CD14-positive monocyte (primary cell): Measurements from ENCODE around the gene GAREM1. TPM values are rescaled to one million over a fixed set of nuclear protein-coding genes. Genes with fewer than 3 reads are reported as not detected.

Experiments used
- DNase-seq, 3 donors: peaks; one replicate each; pipeline ENCODE4 v3.0.0-alpha.2; 2011 to 2022
- H2AFZ ChIP-seq: 2 replicates; pipeline ENCODE4 v1.6.0; 2012; ENCODE audit warnings: mild to moderate bottlenecking, low read depth, low read length, inconsistent platforms; ENCODE audit not compliant: insufficient read depth, poor library complexity, severe bottlenecking
- H3K27ac ChIP-seq, 2 donors: 1 replicate in 1 of 2; 2 replicates in 1 of 2; pipeline ENCODE4 v1.5.1; 2012 to 2013; ENCODE audit warnings: low read length in 2 of 2, control low read depth in 1 of 2, inconsistent platforms in 1 of 2, low read depth in 1 of 2, mild to moderate bottlenecking in 1 of 2
- H3K27me3 ChIP-seq, 2 donors: one replicate each; pipeline versions ENCODE4 v1.6.0 to v1.6.1; 2011 to 2013; ENCODE audit warnings: low read length in 2 of 2; ENCODE audit not compliant: control insufficient read depth in 2 of 2, insufficient read depth in 2 of 2
- H3K36me3 ChIP-seq, 2 donors: replicated peaks in 1 of 2; 1 replicate in 1 of 2; 2 replicates in 1 of 2; pipeline versions ENCODE4 v1.5.1 to v1.6.1; 2012 to 2013; ENCODE audit warnings: low read length in 2 of 2, control low read depth in 1 of 2, inconsistent platforms in 1 of 2, mild to moderate bottlenecking in 1 of 2; ENCODE audit not compliant: insufficient read depth in 2 of 2, control insufficient read depth in 1 of 2
- H3K4me1 ChIP-seq, 2 donors: 1 replicate in 1 of 2; 2 replicates in 1 of 2; pipeline versions ENCODE4 v1.5.1 to v1.6.1; 2012 to 2013; ENCODE audit warnings: low read length in 2 of 2, control low read depth in 1 of 2, inconsistent platforms in 1 of 2, mild to moderate bottlenecking in 1 of 2, moderate library complexity in 1 of 2; ENCODE audit not compliant: insufficient read depth in 2 of 2, control insufficient read depth in 1 of 2
- H3K4me2 ChIP-seq: replicated peaks from 2 replicates; pipeline ENCODE3; 2012; ENCODE audit warnings: low read length, moderate library complexity, mild to moderate bottlenecking; ENCODE audit not compliant: poor library complexity, severe bottlenecking; ENCODE audit errors: extremely low read depth
- H3K4me3 ChIP-seq, 3 experiments: fragments of 200-600 bp in 1 of 3; sonication (generic) in 1 of 3; replicated peaks in 1 of 3; 1 replicate in 2 of 3; 2 replicates in 1 of 3; pipeline ENCODE4 v1.5.1; 2011 to 2013; ENCODE audit warnings: low read length in 3 of 3, mild to moderate bottlenecking in 3 of 3, control low read depth in 2 of 3, low read depth in 2 of 3, inconsistent platforms in 1 of 3, moderate library complexity in 1 of 3
- H3K79me2 ChIP-seq: 2 replicates; pipeline ENCODE4 v1.6.0; 2012; ENCODE audit warnings: mild to moderate bottlenecking, control low read depth, inconsistent platforms, low read length, moderate library complexity; ENCODE audit not compliant: insufficient read depth
- H3K9ac ChIP-seq: 2 replicates; pipeline ENCODE4 v1.6.0; 2017; ENCODE audit warnings: low read length, mild to moderate bottlenecking; ENCODE audit not compliant: insufficient read depth, poor library complexity, severe bottlenecking
- H3K9me3 ChIP-seq, 2 donors: replicated peaks in 1 of 2; 1 replicate in 1 of 2; 2 replicates in 1 of 2; pipeline versions ENCODE4 v1.5.1 to v1.6.1; 2012 to 2013; ENCODE audit warnings: low read length in 2 of 2, control low read depth in 1 of 2; ENCODE audit not compliant: control insufficient read depth in 1 of 2, insufficient read depth in 1 of 2
- H4K20me1 ChIP-seq: 2 replicates; pipeline ENCODE4 v1.6.0; 2012; ENCODE audit warnings: mild to moderate bottlenecking, low read length, control low read depth, moderate library complexity; ENCODE audit not compliant: insufficient read depth
- H3K27ac Mint-ChIP-seq, 7 donors: one replicate each; pipeline ENCODE4 v1.8.0; 2020; ENCODE audit warnings: mild to moderate bottlenecking in 7 of 7, mixed read lengths in 7 of 7, moderate library complexity in 6 of 7, inconsistent platforms in 2 of 7
- H3K27me3 Mint-ChIP-seq, 3 donors: one replicate each; pipeline ENCODE4 v1.8.0; 2021 to 2022; ENCODE audit warnings: low read depth in 3 of 3, mild to moderate bottlenecking in 3 of 3, mixed read lengths in 3 of 3, moderate library complexity in 3 of 3, inconsistent platforms in 1 of 3
- H3K36me3 Mint-ChIP-seq, 2 donors: one replicate each; pipeline ENCODE4 v1.8.0; 2020; ENCODE audit warnings: mixed read lengths in 2 of 2, inconsistent platforms in 1 of 2, mild to moderate bottlenecking in 1 of 2
- H3K4me1 Mint-ChIP-seq: one replicate; pipeline ENCODE4 v1.8.0; 2020; ENCODE audit warnings: mild to moderate bottlenecking, mixed read lengths
- H3K4me3 Mint-ChIP-seq, 2 donors: one replicate each; pipeline ENCODE4 v1.8.0; 2020; ENCODE audit warnings: mild to moderate bottlenecking in 2 of 2, mixed read lengths in 2 of 2, moderate library complexity in 1 of 2
- H3K9me3 Mint-ChIP-seq, 7 donors: one replicate each; pipeline ENCODE4 v1.8.0; 2020 to 2022; ENCODE audit warnings: mixed read lengths in 7 of 7, mild to moderate bottlenecking in 6 of 7, moderate library complexity in 6 of 7, inconsistent platforms in 2 of 7
- CTCF ChIP-seq: fragments of 200-600 bp; IDR thresholded peaks from one replicate; pipeline ENCODE4 v1.8.0; 2022; ENCODE audit warnings: antibody characterized with exemption, mild to moderate bottlenecking
- WGBS: methylation state at CpG from one replicate; pipeline ENCODE4 v1.1.5; 2013; ENCODE audit warnings: missing lambda C conversion rate; ENCODE audit not compliant: insufficient coverage; 5-methylcytosine and 5-hydroxymethylcytosine counted together
- intact Hi-C, 2 donors: fragments of 100-400 bp; cut with micrococcal nuclease; formaldehyde crosslinking; loops; one replicate each; pipeline versions ENCODE4 v1.15.0 to v1.15.1; 2023
- polyA plus RNA-seq, 3 donors: library from polyadenylated mRNA; depleted of rRNA in 1 of 3; unstranded in 2 of 3; stranded (reverse) in 1 of 3; fragments of 300-500 nt in 2 of 3; fragments of >200 nt in 1 of 3; fragmentation: Illumina TruSeq in 2 of 3; gene quantifications; 1 replicate in 2 of 3; 2 replicates in 1 of 3; pipeline ENCODE4 v1.2.3, GENCODE V29; 2012 to 2021

The GAREM1 gene
- polyA plus RNA-seq, 3 donors: 0.24 TPM; not detected in 2

GRCh38 chr18:32280911-32281310 lies 189.8 kb downstream of the GAREM1 start:
- WGBS: 100% methylated on average over 1 of the region's 4 CpGs
- Histone ChIP-seq H4K20me1 (no peaks in the 10 kb centered on the region), H3K4me1 (no peaks in the 10 kb centered on the region), H3K4me3 (no peak overlapping the region), H3K79me2 (no peaks in the 10 kb centered on the region), H3K27me3 (peaks cover 0 to 2% of the 10 kb centered on the region in 2 donors), H2AFZ (no peak overlapping the region), H3K4me2 (no peak overlapping the region), H3K9me3 (no peaks in the 10 kb centered on the region), H3K36me3 (no peaks in the 10 kb centered on the region), H3K9ac (no peak overlapping the region), H3K27ac (no peak overlapping the region)
- Mint-ChIP-seq H3K36me3 (no peaks in the 10 kb centered on the region), H3K27ac (no peak overlapping the region), H3K9me3 (no peaks in the 10 kb centered on the region), H3K4me1 (no peaks in the 10 kb centered on the region), H3K4me3 (no peak overlapping the region), H3K27me3 (peaks cover 2 to 10% (median 7%) of the 10 kb centered on the region in 3 donors)
- no peak for DNase-seq
- TF ChIP-seq CTCF: no peak
- intact Hi-C loops: no loop called here

GRCh38 chr18:32280188-32280783 lies 190.4 kb downstream of the GAREM1 start:
- intact Hi-C loops: no loop called here
- no peak overlapping the region for H3K9ac ChIP-seq
- H3K36me3 Mint-ChIP-seq: no peaks in the 10 kb centered on the region
- H3K27me3 Mint-ChIP-seq: peaks cover 2 to 9% (median 7%) of the 10 kb centered on the region in 3 donors
- H3K4me1 Mint-ChIP-seq: no peaks in the 10 kb centered on the region
- H3K27ac Mint-ChIP-seq: no peak overlapping the region
- no peak overlapping the region for H3K27ac ChIP-seq
- no peaks in the 10 kb centered on the region for H3K36me3 ChIP-seq
- no peak overlapping the region for H3K4me2 ChIP-seq
- no peaks in the 10 kb centered on the region for H3K4me1 ChIP-seq
- DNase-seq: no peak
- H3K4me3 Mint-ChIP-seq: no peak overlapping the region
- H3K79me2 ChIP-seq: no peaks in the 10 kb centered on the region
- H3K4me3 ChIP-seq: no peak overlapping the region
- no peak for TF ChIP-seq CTCF
- H2AFZ ChIP-seq: no peak overlapping the region
- no peaks in the 10 kb centered on the region for H4K20me1 ChIP-seq
- H3K9me3 Mint-ChIP-seq: peaks cover 0 to 4% (median 0%) of the 10 kb centered on the region in 7 donors
- H3K27me3 ChIP-seq: peaks cover 0 to 2% of the 10 kb centered on the region in 2 donors
- H3K9me3 ChIP-seq: no peaks in the 10 kb centered on the region
- 90% methylated on average over 3 of the region's 4 CpGs for WGBS
